Activated CD4-positive, CD25-positive, alpha-beta regulatory T cell (primary cell): ENCODE data around the gene SPEN.
"Not testable (repeated sequence)": the region's sequence is repeated elsewhere in the genome, so short reads cannot be mapped to it uniquely, and the experiment has no call there.

Experiments used
- DNase-seq, 4 experiments: peaks; one replicate each; lab custom pipeline; 2025; lab: John Stamatoyannopoulos, UW

SPEN gene

GRCh38 chr1:15847100-15847892 lies at the start of gene SPEN:
TSS of gene SPEN (plus strand) at chr1:15847707. CDS start at chr1:15848068, 361 bp downstream.
- peak; percentile 92 to 99 (median 96) for DNase-seq

GRCh38 chr1:15799004-15799867 lies 48.3 kb upstream of the SPEN start:
- no peak for DNase-seq

GRCh38 chr1:15799928-15800835 lies 47.3 kb upstream of the SPEN start:
- DNase-seq = no peak

- DNase-seq = no peak
Observed at GRCh38 chr1:15802234-15802965, 45.1 kb upstream of the SPEN start.

GRCh38 chr1:15803380-15803779 lies 44.1 kb upstream of the SPEN start:
- no peak for DNase-seq

- no peak for DNase-seq
Observed at GRCh38 chr1:15804060-15804459, 43.4 kb upstream of the SPEN start.

- DNase-seq = no peak
Observed at GRCh38 chr1:15807121-15807520, 40.4 kb upstream of the SPEN start.

GRCh38 chr1:15807549-15807948 lies 40.0 kb upstream of the SPEN start, which contains the start of gene UQCRHL:
TSS of gene UQCRHL (minus strand) at chr1:15807649. CDS start at chr1:15807649, 0 bp downstream.
- DNase-seq = not testable (repeated sequence)

GRCh38 chr1:15808955-15809354 lies 38.6 kb upstream of the SPEN start:
- no peak for DNase-seq

GRCh38 chr1:15810073-15810472 lies 37.4 kb upstream of the SPEN start:
- no peak for DNase-seq

- no peak for DNase-seq
Observed at GRCh38 chr1:15816674-15817073, 30.8 kb upstream of the SPEN start.

GRCh38 chr1:15820478-15820877 lies 27.0 kb upstream of the SPEN start:
- DNase-seq = no peak

- DNase-seq = no peak
Observed at GRCh38 chr1:15825800-15826199, 21.7 kb upstream of the SPEN start.

GRCh38 chr1:15826810-15827507 lies 20.5 kb upstream of the SPEN start:
- no peak for DNase-seq

GRCh38 chr1:15827567-15827966 lies 19.9 kb upstream of the SPEN start:
- not testable (repeated sequence) for DNase-seq

GRCh38 chr1:15828931-15829330 lies 18.6 kb upstream of the SPEN start:
- DNase-seq = not testable (repeated sequence)

GRCh38 chr1:15830258-15830657 lies 17.2 kb upstream of the SPEN start:
- DNase-seq = no peak

- DNase-seq = peak in 3 of 4 experiments; percentile 7 to 25 (median 11)
Observed at GRCh38 chr1:15833069-15833679, 14.3 kb upstream of the SPEN start.

GRCh38 chr1:15833842-15834405 lies 13.6 kb upstream of the SPEN start:
- no peak for DNase-seq
